Heart left ventricle (tissue), 13 donors: ENCODE results near the gene KCNJ5.

Experiments
- CTCF ChIP-seq, 12 donors: fragments of 200-600 bp; sonication (generic) in 4 of 12; IDR thresholded peaks; one replicate each; pipeline versions ENCODE4 v1.5.0 to v1.8.0; 2018 to 2022; ENCODE audit warnings: antibody characterized with exemption in 12 of 12, mild to moderate bottlenecking in 5 of 12
- POLR2A ChIP-seq, 2 donors: fragments of 450-650 bp; IDR thresholded peaks; one replicate each; pipeline ENCODE4 v1.6.1; 2017; ENCODE audit warnings: antibody characterized with exemption in 2 of 2, mild to moderate bottlenecking in 2 of 2, moderate library complexity in 2 of 2
- donor health status: ischemic (EF 13 %, LVEDD 7.1; RV severe dilation, severe dysfunction).
- donor health status: DM: no; HTN: yes; CAD: no.
- donor health status: DM: no; HTN: no; CAD: no.
- donor health status: ischemic (EF 25% LVEDD 6.9; RV normal size, moderate dysfunction).
- donor health status: ischemic (EF 25% LVEDD 5.7; RV mildly dilated, moderate dysfunction).
- donor health status: ischemic (EF 35%, LVEDD 5.7; RV mildly dilated, moderate dysfunction).
- donor health status: nonischemic (EF 11% LVEDD 7.7; RV severe dilation, severe dysfunction).
- donor health status: DM: yes; HTN: yes; CAD: no.
- donor health status: PGD.
- donor health status: ischemic (EF 29% LVEDD 5.4; RV normal size, mild dysfunction).
- donor health status: nonischemic (EF 23%, LVEDD 6.1; RV moderate dilation, normal function).

- TF ChIP-seq CTCF (IDR thresholded peaks at IDR 0.05) (no peak), POLR2A (IDR thresholded peaks at IDR 0.05) (no peak)
These were observed 1.9 kb downstream of the KCNJ5 start for GRCh38 chr11:128892866-128893565.
